Measurements from ENCODE around the gene TMEM60. TPM values are rescaled to one million over a fixed set of nuclear protein-coding genes. Genes with fewer than 3 reads are reported as not detected.

The TMEM60 gene
- total RNA-seq, 1 donor from 2014 or later, result 19.7 TPM

- Mint-ChIP-seq H3K4me1 (ENCODE audit: unreplicated experiment) (no peaks in the 10 kb centered on the region), H3K27ac (ENCODE audit: unreplicated experiment) (no peak overlapping the region), H3K9me3 (ENCODE audit: unreplicated experiment) (no peaks in the 10 kb centered on the region), H3K36me3 (ENCODE audit: unreplicated experiment) (peaks cover 36% of the 10 kb centered on the region), H3K27me3 (ENCODE audit: unreplicated experiment) (no peaks in the 10 kb centered on the region), H3K4me3 (ENCODE audit: unreplicated experiment) (no peak overlapping the region)
- TF ChIP-seq, protein P1, sequence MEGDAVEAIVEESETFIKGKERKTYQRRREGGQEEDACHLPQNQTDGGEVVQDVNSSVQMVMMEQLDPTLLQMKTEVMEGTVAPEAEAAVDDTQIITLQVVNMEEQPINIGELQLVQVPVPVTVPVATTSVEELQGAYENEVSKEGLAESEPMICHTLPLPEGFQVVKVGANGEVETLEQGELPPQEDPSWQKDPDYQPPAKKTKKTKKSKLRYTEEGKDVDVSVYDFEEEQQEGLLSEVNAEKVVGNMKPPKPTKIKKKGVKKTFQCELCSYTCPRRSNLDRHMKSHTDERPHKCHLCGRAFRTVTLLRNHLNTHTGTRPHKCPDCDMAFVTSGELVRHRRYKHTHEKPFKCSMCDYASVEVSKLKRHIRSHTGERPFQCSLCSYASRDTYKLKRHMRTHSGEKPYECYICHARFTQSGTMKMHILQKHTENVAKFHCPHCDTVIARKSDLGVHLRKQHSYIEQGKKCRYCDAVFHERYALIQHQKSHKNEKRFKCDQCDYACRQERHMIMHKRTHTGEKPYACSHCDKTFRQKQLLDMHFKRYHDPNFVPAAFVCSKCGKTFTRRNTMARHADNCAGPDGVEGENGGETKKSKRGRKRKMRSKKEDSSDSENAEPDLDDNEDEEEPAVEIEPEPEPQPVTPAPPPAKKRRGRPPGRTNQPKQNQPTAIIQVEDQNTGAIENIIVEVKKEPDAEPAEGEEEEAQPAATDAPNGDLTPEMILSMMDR (IDR thresholded peaks at IDR 0.05), result no peak
- DNase-seq (ENCODE audit: extremely low spot score, unreplicated experiment), result no peak
Measured at GRCh38 chr7:77783111-77783510, 15.1 kb downstream of the TMEM60 start.

- Mint-ChIP-seq H3K9me3 (ENCODE audit: unreplicated experiment) (peaks cover 2% of the 10 kb centered on the region), H3K4me3 (ENCODE audit: unreplicated experiment) (no peak overlapping the region), H3K27ac (ENCODE audit: unreplicated experiment) (no peak overlapping the region), H3K27me3 (ENCODE audit: unreplicated experiment) (no peaks in the 10 kb centered on the region), H3K4me1 (ENCODE audit: unreplicated experiment) (no peaks in the 10 kb centered on the region), H3K36me3 (ENCODE audit: unreplicated experiment) (peaks cover 39% of the 10 kb centered on the region)
- TF ChIP-seq, protein P1 (IDR thresholded peaks at IDR 0.05), result no peak
- no peak for DNase-seq (ENCODE audit: extremely low spot score, unreplicated experiment)
Measured at GRCh38 chr7:77782383-77782782, 15.9 kb downstream of the TMEM60 start.

GRCh38 chr7:77778535-77778934, 19.7 kb downstream of the TMEM60 start:
- Mint-ChIP-seq H3K9me3 (ENCODE audit: unreplicated experiment) (peaks cover 14% of the 10 kb centered on the region), H3K27me3 (ENCODE audit: unreplicated experiment) (no peaks in the 10 kb centered on the region), H3K4me3 (ENCODE audit: unreplicated experiment) (no peak overlapping the region), H3K36me3 (ENCODE audit: unreplicated experiment) (peaks cover 54% of the 10 kb centered on the region), H3K4me1 (ENCODE audit: unreplicated experiment) (no peaks in the 10 kb centered on the region), H3K27ac (ENCODE audit: unreplicated experiment) (no peak overlapping the region)
- DNase-seq (ENCODE audit: extremely low spot score, unreplicated experiment), result no peak
- TF ChIP-seq, protein P1 (IDR thresholded peaks at IDR 0.05), result no peak

DNA sequence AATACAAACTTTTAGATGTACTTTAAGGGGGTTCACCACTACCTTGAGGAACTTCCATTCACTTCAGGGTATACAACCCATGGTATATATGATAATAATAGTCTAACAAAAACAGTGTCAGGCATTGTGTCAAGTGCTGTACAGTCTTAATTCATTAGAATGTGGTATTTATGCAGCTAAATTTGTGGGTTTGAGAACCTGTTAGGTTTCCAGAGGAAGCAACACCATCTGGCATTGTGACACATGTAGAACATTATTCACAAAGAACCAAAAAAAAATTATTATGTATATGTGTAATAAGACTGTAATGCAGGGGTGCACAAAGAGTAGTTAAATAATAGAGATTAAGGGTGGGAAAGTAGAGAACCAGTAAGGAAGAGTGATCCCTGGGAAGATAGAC, 26.3 kb downstream of the TMEM60 start:
- DNase-seq (ENCODE audit: extremely low spot score, unreplicated experiment), result no peak
- H3K4me3 Mint-ChIP-seq (ENCODE audit: unreplicated experiment), result no peak overlapping the region
- no peaks in the 10 kb centered on the region for H3K27me3 Mint-ChIP-seq (ENCODE audit: unreplicated experiment)
- H3K27ac Mint-ChIP-seq (ENCODE audit: unreplicated experiment), result no peak overlapping the region
- H3K4me1 Mint-ChIP-seq (ENCODE audit: unreplicated experiment), result peaks cover 3% of the 10 kb centered on the region
- peaks cover 8% of the 10 kb centered on the region for H3K9me3 Mint-ChIP-seq (ENCODE audit: unreplicated experiment)
- H3K36me3 Mint-ChIP-seq (ENCODE audit: unreplicated experiment), result peaks cover 33% of the 10 kb centered on the region
- TF ChIP-seq, protein P1 (IDR thresholded peaks at IDR 0.05), result no peak

GRCh38 chr7:77770316-77770715, 27.9 kb downstream of the TMEM60 start:
- H3K4me3 Mint-ChIP-seq (ENCODE audit: unreplicated experiment), result no peak overlapping the region
- peaks cover 12% of the 10 kb centered on the region for H3K4me1 Mint-ChIP-seq (ENCODE audit: unreplicated experiment)
- no peaks in the 10 kb centered on the region for H3K27me3 Mint-ChIP-seq (ENCODE audit: unreplicated experiment)
- H3K36me3 Mint-ChIP-seq (ENCODE audit: unreplicated experiment), result peaks cover 24% of the 10 kb centered on the region
- TF ChIP-seq, protein P1 (IDR thresholded peaks at IDR 0.05), result no peak
- DNase-seq (ENCODE audit: extremely low spot score, unreplicated experiment), result no peak
- no peaks in the 10 kb centered on the region for H3K9me3 Mint-ChIP-seq (ENCODE audit: unreplicated experiment)
- no peak overlapping the region for H3K27ac Mint-ChIP-seq (ENCODE audit: unreplicated experiment)

Measured in osteocyte (in vitro differentiated cells).